ENCODE measurements around the gene SPAAR. TPM values are rescaled to one million over a fixed set of nuclear protein-coding genes. Genes with fewer than 3 reads are reported as not detected.

The SPAAR gene
- total RNA-seq, 1 donor from 2014 or later, result 0.49 TPM

GRCh38 chr9:35954942-35955546, 45.8 kb downstream of the SPAAR start:
- DNase-seq (ENCODE audit: extremely low spot score in 2 of 2), result no peak
- H3K4me1 ChIP-seq, result no peaks in the 10 kb centered on the region
- no peaks in the 10 kb centered on the region for H3K9me3 ChIP-seq
- TF ChIP-seq POLR2A (IDR thresholded peaks at IDR 0.05), result no peak
- peak in 2 of 3 experiments; percentile 50 to 76 for TF ChIP-seq CTCF (IDR thresholded peaks at IDR 0.05)
- H3K27me3 ChIP-seq, result no peaks in the 10 kb centered on the region
- H3K27ac ChIP-seq, result no peak overlapping the region
- intact Hi-C loops (cut with DNase I), result loop anchor here (5.0 kb wide), 1 partner anchor 67 kb away; no protein-coding TSS in a partner anchor
- H3K4me3 ChIP-seq, result no peak overlapping the region
- H3K36me3 ChIP-seq, result no peaks in the 10 kb centered on the region

GRCh38 chr9:35956651-35957050, 47.4 kb downstream of the SPAAR start:
- Histone ChIP-seq H3K27me3 (no peaks in the 10 kb centered on the region), H3K9me3 (no peaks in the 10 kb centered on the region), H3K36me3 (no peaks in the 10 kb centered on the region), H3K4me1 (no peaks in the 10 kb centered on the region), H3K4me3 (no peak overlapping the region), H3K27ac (no peak overlapping the region)
- TF ChIP-seq POLR2A (IDR thresholded peaks at IDR 0.05), result no peak
- no peak for TF ChIP-seq POLR2AphosphoS5 (IDR thresholded peaks at IDR 0.05; ENCODE audit: insufficient read depth in 1 of 2, low read depth in 1 of 2)
- no peak for TF ChIP-seq CTCF (IDR thresholded peaks at IDR 0.05)
- no peak for DNase-seq (ENCODE audit: extremely low spot score in 2 of 2)
- intact Hi-C loops (cut with DNase I), result loop anchor here (5.0 kb wide), 1 partner anchor 66 kb away; no protein-coding TSS in a partner anchor

DNA sequence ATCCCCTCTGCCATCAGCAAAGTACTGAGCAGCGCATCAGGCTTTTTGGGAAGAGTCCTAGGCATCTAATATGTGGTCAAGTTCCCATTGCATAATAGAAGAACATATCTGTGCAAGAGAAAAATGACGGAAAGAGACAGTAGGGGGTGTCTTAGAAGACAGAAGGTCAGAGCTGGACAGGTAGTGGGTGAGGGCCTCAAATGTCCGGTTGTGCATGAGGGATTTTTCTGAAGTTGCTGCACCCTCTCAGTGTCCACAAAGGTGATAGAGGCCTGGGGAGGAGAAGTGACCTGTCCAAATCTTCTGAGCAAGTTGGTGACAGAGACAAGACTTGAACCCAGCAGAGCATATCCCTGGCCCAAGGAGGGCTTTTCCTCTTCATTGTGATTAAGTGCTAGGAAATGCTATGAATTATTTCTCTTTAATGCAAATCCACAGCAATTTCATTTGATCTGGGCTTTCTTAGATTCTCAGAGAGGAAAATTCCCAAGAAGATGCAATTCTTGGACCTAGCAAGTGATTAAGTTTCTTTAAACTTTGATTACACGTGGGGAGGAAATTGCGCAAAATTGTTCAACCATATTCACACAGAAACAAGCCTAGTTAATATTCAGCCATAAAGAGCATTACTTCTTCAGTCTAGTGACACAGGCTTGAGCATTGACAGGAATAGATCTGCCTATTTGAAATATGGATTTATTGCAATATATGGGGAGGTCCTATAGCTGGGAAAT, 49.0 kb downstream of the SPAAR start, which contains the start of gene OR2S2:
OR2S2 (minus strand) TSS at position 51 of the 734 bp plus-strand sequence. CDS start 56 bp downstream, outside the sequence.
- TF ChIP-seq POLR2AphosphoS5 (IDR thresholded peaks at IDR 0.05; ENCODE audit: insufficient read depth in 1 of 2, low read depth in 1 of 2) (no peak), POLR2A (IDR thresholded peaks at IDR 0.05) (no peak), CTCF (IDR thresholded peaks at IDR 0.05) (no peak)
- Histone ChIP-seq H3K27ac (no peak within 1 kb of the TSS), H3K9me3 (no peaks in the 10 kb centered on the region), H3K36me3 (no peaks in the 10 kb centered on the region), H3K4me1 (no peaks in the 10 kb centered on the region), H3K4me3 (no peak within 1 kb of the TSS), H3K27me3 (no peaks in the 10 kb centered on the region)
- DNase-seq (ENCODE audit: extremely low spot score in 2 of 2), result no peak
- intact Hi-C loops (cut with DNase I), result loop anchor here (5.0 kb wide), 1 partner anchor 64 kb away; no protein-coding TSS in a partner anchor

DNA sequence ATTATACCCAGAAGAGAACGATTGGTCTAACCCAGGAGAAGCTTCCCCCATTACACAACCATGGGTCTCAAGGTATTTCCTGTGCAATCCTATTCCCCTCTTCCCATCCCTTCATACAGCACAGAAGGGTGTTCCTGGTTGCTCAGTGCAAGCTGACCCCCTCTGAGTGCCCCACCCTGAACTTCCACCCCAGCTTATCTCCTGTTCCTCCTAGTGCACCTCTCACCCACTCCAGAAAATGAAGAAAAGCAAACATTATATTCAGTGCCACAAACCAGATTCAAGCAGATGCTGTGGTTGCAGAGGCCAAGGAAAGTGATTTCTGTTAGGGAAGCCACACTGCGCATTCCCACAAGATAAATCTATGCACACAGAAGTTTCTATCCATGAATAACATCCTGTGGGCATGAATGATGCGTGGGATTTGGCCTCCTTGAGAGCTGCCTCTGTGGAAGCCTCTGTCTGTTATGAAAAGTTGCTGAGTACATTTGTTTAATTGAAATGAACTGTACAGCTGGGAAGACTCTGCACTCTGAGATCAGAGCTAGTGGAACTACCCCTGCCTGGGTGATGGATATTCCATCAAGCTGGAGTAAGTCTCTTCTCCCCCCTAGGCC, 50.9 kb downstream of the SPAAR start:
- H3K27me3 ChIP-seq, result no peaks in the 10 kb centered on the region
- DNase-seq (ENCODE audit: extremely low spot score in 2 of 2), result no peak
- H3K4me1 ChIP-seq, result no peaks in the 10 kb centered on the region
- no peak overlapping the region for H3K4me3 ChIP-seq
- H3K36me3 ChIP-seq, result no peaks in the 10 kb centered on the region
- TF ChIP-seq CTCF (IDR thresholded peaks at IDR 0.05) (no peak), POLR2AphosphoS5 (IDR thresholded peaks at IDR 0.05; ENCODE audit: insufficient read depth in 1 of 2, low read depth in 1 of 2) (no peak)
- intact Hi-C loops (cut with DNase I), result no loop called here
- H3K27ac ChIP-seq, result no peak overlapping the region
- H3K9me3 ChIP-seq, result no peaks in the 10 kb centered on the region

Other genes with a start within 250 kb of the SPAAR start
- 1.2 TPM for gene ARHGEF39, start 244.3 kb upstream of the SPAAR start, total RNA-seq
- 0.98 TPM for gene CA9, start 235.6 kb upstream of the SPAAR start, total RNA-seq
- gene TPM2, start 219.6 kb upstream of the SPAAR start, total RNA-seq, result 460 TPM
- 268 TPM for gene TLN1, start 177.3 kb upstream of the SPAAR start, total RNA-seq
- 35.1 TPM for gene CREB3, start 176.8 kb upstream of the SPAAR start, total RNA-seq
- 77.3 TPM for gene GBA2, start 160.3 kb upstream of the SPAAR start, total RNA-seq
- gene RGP1, start 160.2 kb upstream of the SPAAR start, total RNA-seq, result 16.2 TPM
- not detected for gene MSMP, start 155.2 kb upstream of the SPAAR start, total RNA-seq
- gene NPR2, start 117.9 kb upstream of the SPAAR start, total RNA-seq, result 17.2 TPM
- not detected for gene SPAG8, start 97.2 kb upstream of the SPAAR start, total RNA-seq
- gene HINT2, start 94.4 kb upstream of the SPAAR start, total RNA-seq, result 24.1 TPM
- not detected for gene FAM221B, start 80.8 kb upstream of the SPAAR start, total RNA-seq
- gene TMEM8B, start 80.3 kb upstream of the SPAAR start, total RNA-seq, result 11.3 TPM
- gene OR13J1, start 39.1 kb upstream of the SPAAR start, total RNA-seq, result not detected
- 5.4 TPM for gene HRCT1, start 3.3 kb upstream of the SPAAR start, total RNA-seq
- gene OR2S2, start 48.7 kb downstream of the SPAAR start, total RNA-seq, result not detected
- 15.5 TPM for gene RECK, start 127.4 kb downstream of the SPAAR start, total RNA-seq
- gene GLIPR2, start 227.2 kb downstream of the SPAAR start, total RNA-seq, result 34.9 TPM